ENCODE measurements around the gene BMPR1A. TPM values are rescaled to one million over a fixed set of nuclear protein-coding genes. Genes with fewer than 3 reads are reported as not detected.

Gene BMPR1A
- total and polyA plus RNA-seq, 9 of the 15 experiments (the other 6 are each of a cell fraction or from before 2014, with no cell fraction given), result 1.6 to 17.5 (median 9.1) TPM

- TF ChIP-seq NFYB (IDR thresholded peaks at IDR 0.05; ENCODE audit: extremely low read depth, insufficient read length) (no peak), ZNF184 (CRISPR knock-in tag; IDR thresholded peaks at IDR 0.05) (no peak), RBBP5 (IDR thresholded peaks at IDR 0.05; ENCODE audit: borderline replicate concordance, insufficient read depth, low read length, poor library complexity, severe bottlenecking) (no peak), NR2C1 (IDR thresholded peaks at IDR 0.05) (peak; percentile 81), NR2C1 (tag; IDR thresholded peaks at IDR 0.05) (peak; percentile 90), SNIP1 (IDR thresholded peaks at IDR 0.05; ENCODE audit: low read depth) (no peak), ZBTB34 (CRISPR knock-in tag; IDR thresholded peaks at IDR 0.05) (no peak), PML (IDR thresholded peaks at IDR 0.05; ENCODE audit: low read length) (peak; percentile 72; the same call in 1 of the 2 replicates), ZNF347 (CRISPR knock-in tag; IDR thresholded peaks at IDR 0.05; ENCODE audit: low read depth) (no peak), ZFP36 (IDR thresholded peaks at IDR 0.05; ENCODE audit: low read depth, low read length, partially characterized antibody) (no peak), ARID2 (IDR thresholded peaks at IDR 0.05) (no peak), SMAD2 (IDR thresholded peaks at IDR 0.05; ENCODE audit: low read depth, low read length) (no peak), HNRNPUL1 (IDR thresholded peaks at IDR 0.05; ENCODE audit: low read length) (no peak), XRCC4 (IDR thresholded peaks at IDR 0.05; ENCODE audit: extremely low read depth, insufficient read depth, insufficient read length) (no peak), TAL1 (IDR thresholded peaks at IDR 0.05) (peak; percentile 70), YBX1 (IDR thresholded peaks at IDR 0.05) (no peak), CBX1 (IDR thresholded peaks at IDR 0.05; ENCODE audit: low read depth) (no peak), ZNF445 (CRISPR knock-in tag; IDR thresholded peaks at IDR 0.05; ENCODE audit: low read depth) (no peak), RNF219 (CRISPR knock-in tag; IDR thresholded peaks at IDR 0.05) (no peak), MEF2D (tag; conservative IDR thresholded peaks at IDR 0.05; ENCODE audit: low read depth) (peak; percentile 87), ZNF79 (CRISPR knock-in tag; IDR thresholded peaks at IDR 0.05; ENCODE audit: low read depth) (no peak), MBD2 (IDR thresholded peaks at IDR 0.05; ENCODE audit: borderline replicate concordance, low read depth) (peak; percentile 30; the same call in 1 of the 2 replicates), KLF10 (CRISPR knock-in tag; IDR thresholded peaks at IDR 0.05) (no peak), CC2D1A (IDR thresholded peaks at IDR 0.05) (no peak), ATF6 (CRISPR knock-in tag; IDR thresholded peaks at IDR 0.05) (no peak), NR3C1 (CRISPR knock-in tag; IDR thresholded peaks at IDR 0.05) (no peak), MAFF (IDR thresholded peaks at IDR 0.05; ENCODE audit: low read length) (no peak)
Observed at GRCh38 chr10:86888585-86889381, 132.4 kb downstream of the BMPR1A start (continued).

All from K562 (cell line).